ENCODE measurements around the gene PLA2R1.

PLA2R1 gene

DNA sequence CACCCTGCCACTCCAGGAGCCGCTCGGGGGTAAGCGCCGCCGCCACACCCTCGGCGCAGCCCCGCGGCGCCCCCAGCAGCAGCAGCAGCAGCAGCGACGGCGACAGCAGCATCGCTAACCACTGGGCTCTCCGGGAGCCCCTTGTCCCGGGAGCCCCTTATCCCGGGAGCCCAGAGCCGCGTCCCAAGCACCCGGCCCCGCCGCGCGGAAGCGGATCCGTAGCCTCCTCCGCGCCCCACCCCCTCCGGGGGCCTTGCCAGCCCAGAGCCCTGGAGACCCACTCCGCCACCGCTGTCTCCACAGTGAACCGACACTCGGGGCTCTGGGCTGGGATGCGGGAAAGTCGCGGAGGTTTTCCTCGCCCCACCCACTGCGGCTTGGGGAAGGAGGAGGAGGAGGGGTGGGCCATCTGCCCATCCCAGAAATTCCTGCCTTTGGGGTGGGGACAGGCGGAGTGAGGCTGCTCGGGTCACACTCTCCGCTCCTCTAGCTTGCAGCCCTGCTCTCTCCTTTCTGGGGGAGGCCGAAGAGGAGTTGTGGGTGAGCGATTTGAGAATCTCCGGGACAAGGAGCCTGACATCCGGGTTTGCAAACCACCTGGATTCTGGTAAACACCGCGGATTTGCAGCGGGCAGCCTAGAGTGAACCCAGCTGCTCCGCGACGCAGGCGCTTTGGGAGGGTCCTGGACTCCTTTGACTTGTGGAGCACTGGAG lies at the start of gene PLA2R1:
Gene PLA2R1 (minus strand): TSS at position 324 of the 714 bp plus-strand sequence. CDS start 212 bp downstream, at position 112.
- peak; percentile 84 for DNase-seq (ENCODE audit: low spot score)

DNA sequence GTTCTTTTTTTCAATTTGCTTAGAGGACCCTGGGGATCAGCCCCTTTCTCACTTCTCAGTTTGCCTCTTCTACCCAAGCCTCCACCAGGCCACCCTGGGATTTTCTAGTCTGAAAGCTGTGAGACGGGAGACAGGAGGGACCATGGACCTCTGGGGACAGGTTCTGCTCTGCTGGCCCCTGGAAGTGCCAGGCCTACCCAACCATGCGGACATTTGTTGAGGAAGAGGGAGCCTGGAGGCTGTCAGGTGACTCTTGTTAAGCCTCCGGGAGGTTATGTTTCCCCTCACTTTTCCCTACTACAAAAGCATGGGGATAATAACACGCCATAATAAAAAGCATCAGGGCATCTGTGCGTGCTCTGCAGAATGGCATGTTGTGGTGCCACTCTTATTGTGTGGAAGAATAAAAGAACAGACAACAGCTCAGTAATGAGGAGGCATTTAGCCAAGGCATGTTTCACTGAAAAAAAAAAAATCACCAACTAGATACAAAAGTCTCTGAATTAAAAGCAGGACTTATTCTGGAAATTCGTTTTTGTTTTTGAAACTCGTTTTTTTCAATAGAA lies 48.3 kb upstream of the PLA2R1 start:
- DNase-seq (ENCODE audit: low spot score), result no peak

DNA sequence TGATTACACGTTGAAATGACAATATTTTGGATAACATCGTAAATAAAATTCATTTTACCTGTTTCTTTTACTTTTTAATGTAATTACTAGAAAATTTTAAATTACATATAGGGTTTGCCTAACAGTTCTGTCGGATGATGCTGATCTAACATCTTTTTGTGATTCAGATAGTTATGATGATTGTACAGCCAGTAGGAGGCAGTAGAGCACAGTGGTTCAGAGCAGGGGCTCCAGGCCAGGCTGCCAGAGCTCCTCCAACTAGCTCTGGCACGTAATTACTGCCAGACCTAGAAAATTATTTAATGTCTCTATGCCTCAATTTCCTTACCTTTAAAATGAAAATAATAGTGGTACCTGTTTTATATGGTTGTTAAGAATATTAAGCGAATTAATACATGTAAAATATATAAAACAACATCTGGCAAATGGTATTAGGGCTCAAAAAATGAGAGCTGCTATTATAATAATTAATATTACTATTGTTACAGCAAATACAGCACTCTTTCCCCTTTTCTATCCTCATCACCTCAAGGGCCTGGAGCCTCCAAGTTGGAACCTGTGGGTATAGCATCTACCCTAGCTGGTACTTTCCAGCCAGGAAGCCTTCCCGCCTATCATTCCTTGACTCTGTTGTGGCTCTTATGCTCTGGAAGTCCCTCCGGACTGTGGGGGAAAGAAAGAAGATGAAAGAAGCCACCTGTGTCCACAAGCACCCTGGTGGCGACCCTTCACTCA lies 47.7 kb upstream of the PLA2R1 start:
- peak; percentile 86 for DNase-seq (ENCODE audit: low spot score)

- no peak for DNase-seq (ENCODE audit: low spot score)
These were observed 46.8 kb upstream of the PLA2R1 start for GRCh38 chr2:160109243-160109642.

GRCh38 chr2:160108646-160109045 lies 46.2 kb upstream of the PLA2R1 start:
- DNase-seq (ENCODE audit: low spot score), result no peak

DNA sequence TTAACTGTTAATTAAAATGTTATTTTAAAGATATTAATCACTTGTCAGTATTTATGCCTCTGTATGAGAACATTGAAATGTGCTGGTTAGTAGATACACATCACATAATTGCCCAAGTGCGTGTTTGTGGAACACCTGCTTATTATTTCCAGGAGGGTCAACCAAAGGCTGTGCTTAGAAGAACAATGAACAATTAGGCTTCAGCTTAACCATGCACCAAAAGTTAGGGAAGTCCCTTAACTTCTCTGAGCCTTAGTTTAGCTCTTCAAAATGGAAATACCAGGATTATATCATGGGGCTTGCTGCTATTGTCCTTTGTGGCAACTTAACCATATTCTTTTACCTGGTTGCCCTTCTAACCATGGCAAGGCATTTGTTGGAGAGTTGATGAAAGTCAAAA lies 43.0 kb upstream of the PLA2R1 start:
- no peak for DNase-seq (ENCODE audit: low spot score)

- no peak for DNase-seq (ENCODE audit: low spot score)
These were observed 41.7 kb upstream of the PLA2R1 start for GRCh38 chr2:160104115-160104514.

GRCh38 chr2:160097326-160097725 lies 34.9 kb upstream of the PLA2R1 start:
- DNase-seq (ENCODE audit: low spot score), result no peak

- no peak for DNase-seq (ENCODE audit: low spot score)
These were observed 34.0 kb upstream of the PLA2R1 start for GRCh38 chr2:160096409-160096808.

- no peak for DNase-seq (ENCODE audit: low spot score)
These were observed 30.0 kb upstream of the PLA2R1 start for GRCh38 chr2:160092445-160092844.

- peak; percentile 40 for DNase-seq (ENCODE audit: low spot score)
These were observed 29.0 kb upstream of the PLA2R1 start for GRCh38 chr2:160091381-160091780.

DNA sequence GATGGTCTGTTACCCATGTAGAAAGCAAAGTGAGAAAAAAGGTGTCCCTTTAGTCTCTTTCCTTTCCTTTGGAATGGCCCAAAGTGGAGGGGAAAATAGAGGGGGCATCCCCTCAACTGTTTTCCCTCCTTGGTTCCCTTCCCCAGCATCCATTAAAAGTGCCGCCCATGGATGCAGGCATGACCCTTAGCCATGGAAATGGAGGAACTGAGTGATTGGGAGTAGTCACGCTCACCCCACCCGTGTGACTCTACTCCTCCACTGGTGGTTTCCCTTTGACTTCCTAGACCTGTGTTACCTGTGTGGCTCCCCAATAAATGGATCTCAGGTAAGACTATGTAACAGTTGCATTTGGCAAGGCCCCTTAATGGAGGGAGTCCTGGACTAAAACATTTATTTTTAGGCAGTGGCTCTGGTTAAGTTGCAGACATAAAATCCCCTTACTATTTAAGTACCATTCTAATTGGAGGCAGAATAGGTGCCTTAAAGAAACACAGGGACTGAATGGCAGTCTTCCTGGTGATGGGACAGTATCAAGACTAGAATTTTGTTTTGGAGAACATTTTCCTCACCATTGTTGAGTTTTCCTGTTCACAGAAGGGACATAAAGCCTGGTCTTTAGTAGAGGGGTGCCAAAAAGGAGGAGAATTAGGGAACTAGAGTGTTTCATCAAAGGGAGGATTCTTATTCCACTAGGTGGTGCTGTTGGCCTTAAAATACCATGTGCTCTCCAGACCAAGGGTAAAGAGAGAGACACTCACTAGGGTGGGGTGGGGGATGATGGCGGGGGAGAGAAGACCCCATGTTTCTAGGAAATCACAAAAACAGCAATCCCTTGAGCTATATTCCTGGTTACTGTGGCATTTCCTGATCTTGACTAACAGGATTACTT lies 25.7 kb upstream of the PLA2R1 start:
- DNase-seq (ENCODE audit: low spot score), result no peak

- no peak for DNase-seq (ENCODE audit: low spot score)
These were observed 23.2 kb upstream of the PLA2R1 start for GRCh38 chr2:160085662-160086061.

DNA sequence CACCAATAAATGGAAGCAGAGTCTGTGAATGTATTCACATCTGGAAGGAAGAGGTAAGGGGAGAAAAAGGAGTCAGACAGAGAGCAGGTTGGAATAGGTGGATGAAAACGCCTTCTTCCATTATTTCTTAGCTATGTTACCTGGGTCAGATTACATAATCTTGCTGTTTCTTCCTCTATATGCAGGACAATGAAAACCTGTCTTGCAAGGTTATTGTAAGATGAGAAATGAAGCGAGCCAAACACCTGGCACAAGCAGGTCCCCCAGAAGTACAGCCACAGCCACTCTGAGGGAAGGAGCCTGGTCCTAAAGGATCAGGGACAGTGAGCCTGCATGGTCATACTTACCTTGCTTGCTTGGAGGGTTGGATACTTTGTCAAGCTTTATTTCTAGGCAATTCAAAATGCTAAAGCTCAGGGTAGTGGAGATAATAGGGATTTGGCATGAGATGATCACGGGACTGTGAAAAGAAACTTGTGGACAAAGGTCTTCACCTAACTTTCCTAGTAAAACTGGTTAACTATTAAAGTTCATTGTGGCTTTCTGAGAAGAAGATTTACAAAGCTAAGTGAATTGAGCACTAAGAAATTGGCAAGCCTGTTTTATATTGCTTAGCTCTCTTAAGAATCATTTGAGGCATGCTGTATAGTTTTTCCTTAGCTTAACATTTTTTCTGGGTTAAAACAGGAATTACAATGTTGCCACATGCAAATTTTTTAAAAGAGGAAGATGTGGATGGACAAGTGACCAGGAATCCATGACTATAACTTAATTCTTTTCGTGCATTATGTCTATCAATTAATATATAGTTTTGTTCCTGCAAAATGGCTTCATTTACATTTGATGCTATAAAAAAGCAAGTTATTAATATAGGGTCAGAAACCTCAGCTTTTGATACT lies 15.7 kb upstream of the PLA2R1 start:
- DNase-seq (ENCODE audit: low spot score), result no peak

GRCh38 chr2:160076914-160077313 lies 14.5 kb upstream of the PLA2R1 start:
- DNase-seq (ENCODE audit: low spot score), result no peak

GRCh38 chr2:160076241-160076640 lies 13.8 kb upstream of the PLA2R1 start:
- no peak for DNase-seq (ENCODE audit: low spot score)

- DNase-seq (ENCODE audit: low spot score), result peak; percentile 94
These were observed 12.8 kb upstream of the PLA2R1 start for GRCh38 chr2:160075171-160075570.

GRCh38 chr2:160073284-160073888 lies 11.0 kb upstream of the PLA2R1 start:
- DNase-seq (ENCODE audit: low spot score), result no peak

DNA sequence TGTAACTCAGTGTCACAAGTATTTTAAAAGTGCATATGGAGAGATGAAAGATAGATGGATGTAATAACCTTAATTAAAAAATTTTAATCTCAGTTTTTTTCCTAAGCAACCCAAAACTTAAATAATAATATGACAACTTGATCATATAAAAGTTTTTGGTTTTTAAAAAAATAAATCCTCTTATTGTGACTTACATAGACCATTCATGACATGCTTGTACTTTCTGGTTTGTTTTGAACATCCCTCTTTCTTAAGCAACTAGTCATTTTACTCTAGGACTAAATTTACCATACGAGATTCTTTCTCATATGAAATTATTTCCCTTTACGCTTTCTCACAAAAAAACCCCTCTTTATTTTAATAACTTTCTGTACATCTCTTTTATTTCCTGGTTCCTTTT lies 6.5 kb upstream of the PLA2R1 start:
- no peak for DNase-seq (ENCODE audit: low spot score)

DNA sequence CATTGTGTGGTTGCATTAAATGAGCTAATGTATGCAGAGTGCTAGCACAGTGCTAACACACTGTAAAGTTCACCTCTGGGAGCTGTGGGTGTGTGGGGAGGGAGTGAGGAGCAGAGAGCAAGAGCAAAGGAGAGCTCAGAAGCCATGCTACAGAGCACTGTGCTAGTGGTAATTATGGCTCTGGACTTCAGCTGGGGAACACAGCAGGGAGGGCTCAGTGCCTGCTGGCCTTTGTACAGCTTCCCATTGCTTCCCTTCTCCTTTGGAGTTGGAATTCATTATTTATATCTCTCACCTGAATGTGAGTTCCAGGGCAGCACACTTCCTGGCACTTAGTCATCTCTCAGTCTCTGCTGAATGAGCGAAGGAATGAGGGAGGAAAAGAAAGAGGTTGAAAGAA lies 2.5 kb upstream of the PLA2R1 start:
- DNase-seq (ENCODE audit: low spot score), result no peak

Measured in AG20443 (cell line).